Left lobe of liver (tissue), 2 donors: ENCODE results near the gene DUSP10. TPM values are rescaled to one million over a fixed set of nuclear protein-coding genes. Genes with fewer than 3 reads are reported as not detected.

Experiments used
- ATAC-seq: fragments of 200-7000 bp; cut with Tn5 transposase; one replicate; pipeline ENCODE4 v1.9.1; 2020; ENCODE audit warnings: mild to moderate bottlenecking, moderate library complexity
- DNase-seq: peaks from one replicate; pipeline ENCODE4 v3.0.0-alpha.2; 2020; ENCODE audit warnings: low spot score
- total RNA-seq: library from RNA; stranded (reverse); gene quantifications from one replicate; pipeline ENCODE4 v1.2.1, GENCODE V29; 2021
- donor health status: DM: no; HTN: no; CAD: no; lungs with moderate emphysema.
- donor health status: DM: no; HTN: yes; CAD: no.

Gene DUSP10
- total RNA-seq, 1 donor from 2014 or later, result 7.4 TPM

GRCh38 chr1:221663321-221663720, 78.6 kb downstream of the DUSP10 start:
- ATAC-seq (no peak), DNase-seq (no peak)

GRCh38 chr1:221655766-221656305, 86.1 kb downstream of the DUSP10 start:
- no peak for ATAC-seq
- no peak for DNase-seq
